NT2/D1 (cell line): ENCODE results near the gene CLINT1.

Experiments
- DNase-seq: peaks from one replicate; pipeline ENCODE4 v3.0.0-alpha.2; 2011; ENCODE audit warnings: low read depth, low spot score
- H3K27me3 ChIP-seq: 2 replicates; pipeline ENCODE4 v1.6.0; 2011; ENCODE audit warnings: mild to moderate bottlenecking; ENCODE audit not compliant: insufficient read length, insufficient read depth
- H3K36me3 ChIP-seq: 2 replicates; pipeline ENCODE4 v1.6.1; 2011; ENCODE audit warnings: mild to moderate bottlenecking, low read length, mixed read lengths; ENCODE audit not compliant: insufficient read depth, insufficient read length
- H3K4me1 ChIP-seq: 2 replicates; pipeline ENCODE4 v1.5.1; 2011; ENCODE audit not compliant: insufficient read depth, insufficient read length
- H3K4me3 ChIP-seq: 2 replicates; pipeline ENCODE4 v1.5.1; 2011; ENCODE audit warnings: low read depth; ENCODE audit not compliant: insufficient read length
- H3K9ac ChIP-seq: 2 replicates; pipeline ENCODE4 v1.6.0; 2011; ENCODE audit warnings: low read depth; ENCODE audit not compliant: insufficient read length
- H3K9me3 ChIP-seq: 2 replicates; pipeline ENCODE4 v1.5.1; 2011; ENCODE audit warnings: mild to moderate bottlenecking, low read length; ENCODE audit not compliant: insufficient read depth
- SUZ12 ChIP-seq: IDR thresholded peaks from 2 replicates; pipeline ENCODE4 v1.6.1; 2011; ENCODE audit not compliant: insufficient read length, insufficient read depth; ENCODE audit errors: extremely low read depth
- YY1 ChIP-seq: IDR thresholded peaks from 2 replicates; pipeline ENCODE4 v1.6.1; 2011; ENCODE audit not compliant: insufficient read length, insufficient read depth
- ZNF274 ChIP-seq: IDR thresholded peaks from 2 replicates; pipeline ENCODE4 v1.6.1; 2011; ENCODE audit warnings: mild to moderate bottlenecking, low read depth, low read length

Gene CLINT1

DNA sequence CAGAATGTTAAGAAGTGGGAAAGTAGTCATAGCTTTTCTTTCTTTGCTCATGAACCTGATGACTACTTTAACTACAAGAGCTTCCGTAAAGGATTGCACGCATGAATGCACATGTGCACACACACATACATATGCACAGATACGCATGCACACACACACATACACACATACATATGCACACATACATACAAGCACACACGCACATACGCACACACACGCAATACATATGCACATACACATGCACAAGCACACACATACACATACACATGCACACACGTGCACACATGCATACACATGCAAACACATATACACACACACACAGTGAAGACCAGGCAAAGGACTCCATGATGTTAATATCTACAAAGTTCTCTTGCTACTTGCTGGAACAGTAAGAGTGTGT, 92.5 kb downstream of the CLINT1 start:
- Histone ChIP-seq H3K4me3 (no peak overlapping the region), H3K9me3 (no peaks in the 10 kb centered on the region), H3K4me1 (no peaks in the 10 kb centered on the region), H3K9ac (no peak overlapping the region), H3K36me3 (no peaks in the 10 kb centered on the region), H3K27me3 (no peaks in the 10 kb centered on the region)
- no peak for DNase-seq
- TF ChIP-seq YY1, result no peak
- TF ChIP-seq SUZ12, result no peak
- TF ChIP-seq ZNF274, result no peak

GRCh38 chr5:157764531-157764930, 94.4 kb downstream of the CLINT1 start:
- H3K9me3 ChIP-seq, result no peaks in the 10 kb centered on the region
- no peak overlapping the region for H3K9ac ChIP-seq
- no peaks in the 10 kb centered on the region for H3K4me1 ChIP-seq
- no peak for DNase-seq
- no peaks in the 10 kb centered on the region for H3K27me3 ChIP-seq
- TF ChIP-seq SUZ12 (no peak), ZNF274 (no peak), YY1 (no peak)
- H3K4me3 ChIP-seq, result no peak overlapping the region
- no peaks in the 10 kb centered on the region for H3K36me3 ChIP-seq

- H3K9me3 ChIP-seq, result no peaks in the 10 kb centered on the region
- no peaks in the 10 kb centered on the region for H3K36me3 ChIP-seq
- no peak for TF ChIP-seq ZNF274
- TF ChIP-seq SUZ12, result no peak
- TF ChIP-seq YY1, result no peak
- no peaks in the 10 kb centered on the region for H3K27me3 ChIP-seq
- no peak overlapping the region for H3K9ac ChIP-seq
- no peaks in the 10 kb centered on the region for H3K4me1 ChIP-seq
- H3K4me3 ChIP-seq, result no peak overlapping the region
- DNase-seq, result no peak
These were observed 97.0 kb downstream of the CLINT1 start for GRCh38 chr5:157761690-157762621.

DNA sequence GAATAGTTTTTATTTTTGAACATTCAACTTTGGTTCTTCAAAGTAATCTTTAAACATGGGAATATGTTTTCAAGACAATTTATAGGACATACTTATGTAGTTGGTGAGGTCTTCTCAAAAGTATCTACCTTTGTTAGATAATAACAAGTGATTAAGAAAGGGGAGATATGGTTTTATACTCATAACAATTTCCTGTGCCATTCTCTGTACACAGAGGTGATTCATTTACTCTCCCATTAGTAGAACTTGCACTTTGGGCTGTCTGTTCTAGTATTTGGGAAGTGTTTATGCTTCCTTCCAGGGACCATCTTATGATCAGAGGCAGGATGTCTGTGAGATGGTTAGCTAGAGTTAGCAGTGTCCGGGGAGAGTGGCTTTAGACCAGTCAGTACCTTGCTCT, 100.2 kb downstream of the CLINT1 start:
- Histone ChIP-seq H3K9me3 (no peaks in the 10 kb centered on the region), H3K36me3 (peaks cover 14% of the 10 kb centered on the region), H3K27me3 (no peaks in the 10 kb centered on the region), H3K4me3 (no peak overlapping the region), H3K9ac (no peak overlapping the region), H3K4me1 (no peaks in the 10 kb centered on the region)
- DNase-seq, result no peak
- TF ChIP-seq SUZ12 (no peak), ZNF274 (no peak), YY1 (no peak)

DNA sequence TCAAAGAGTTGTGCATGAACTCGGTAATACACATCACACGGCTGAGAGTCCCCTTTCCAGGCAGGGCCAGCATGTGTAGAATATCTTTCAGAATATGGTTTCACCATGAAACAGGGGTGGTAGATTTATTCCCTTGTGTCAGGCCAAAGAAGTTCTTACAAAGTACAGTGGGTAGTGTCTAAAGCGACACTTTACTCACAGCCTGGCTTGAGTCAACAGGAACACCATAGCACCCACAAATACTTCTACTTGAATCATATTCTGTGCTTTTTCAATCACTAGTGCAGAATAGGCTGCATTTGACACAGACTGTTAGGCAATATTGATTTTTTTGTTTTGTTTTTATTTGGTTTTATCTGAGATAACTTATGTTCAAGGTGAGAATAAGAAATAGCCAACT, 102.8 kb downstream of the CLINT1 start:
- no peak overlapping the region for H3K9ac ChIP-seq
- DNase-seq, result no peak
- peaks cover 18% of the 10 kb centered on the region for H3K36me3 ChIP-seq
- no peaks in the 10 kb centered on the region for H3K4me1 ChIP-seq
- no peaks in the 10 kb centered on the region for H3K9me3 ChIP-seq
- TF ChIP-seq SUZ12 (no peak), ZNF274 (no peak), YY1 (no peak)
- no peaks in the 10 kb centered on the region for H3K27me3 ChIP-seq
- H3K4me3 ChIP-seq, result no peak overlapping the region

DNA sequence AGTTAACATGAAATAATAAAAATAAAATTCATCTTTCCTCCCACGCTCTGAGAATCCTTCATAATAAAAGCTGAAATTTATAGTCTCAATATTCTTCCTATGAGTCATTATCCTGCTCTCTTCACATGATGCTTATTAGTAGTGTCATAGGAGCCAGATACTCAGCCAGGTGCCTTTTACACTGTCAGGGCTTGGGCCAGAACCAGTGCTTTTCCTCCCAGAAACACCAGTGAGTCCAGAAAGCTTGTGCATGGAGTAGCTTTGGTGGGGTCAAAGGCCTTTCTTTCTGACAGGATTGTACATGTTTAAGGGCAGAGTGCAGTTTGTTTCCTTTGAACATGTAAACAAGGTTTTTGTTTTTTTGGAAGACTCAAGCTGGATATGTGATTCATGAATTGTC, 108.6 kb downstream of the CLINT1 start:
- Histone ChIP-seq H3K9me3 (no peaks in the 10 kb centered on the region), H3K4me1 (no peaks in the 10 kb centered on the region), H3K9ac (no peak overlapping the region), H3K4me3 (no peak overlapping the region), H3K27me3 (no peaks in the 10 kb centered on the region), H3K36me3 (peaks cover 11% of the 10 kb centered on the region)
- DNase-seq, result no peak
- TF ChIP-seq SUZ12, result no peak
- TF ChIP-seq YY1, result no peak
- TF ChIP-seq ZNF274, result no peak

GRCh38 chr5:157749462-157749799, 109.5 kb downstream of the CLINT1 start:
- H3K9ac ChIP-seq, result no peak overlapping the region
- TF ChIP-seq ZNF274 (no peak), YY1 (no peak), SUZ12 (no peak)
- peaks cover 8% of the 10 kb centered on the region for H3K27me3 ChIP-seq

More at GRCh38 chr5:157749462-157749799, 109.5 kb downstream of the CLINT1 start:
- no peak for DNase-seq
- H3K36me3 ChIP-seq, result peaks cover 3% of the 10 kb centered on the region
- H3K4me3 ChIP-seq, result no peak overlapping the region
- H3K9me3 ChIP-seq, result no peaks in the 10 kb centered on the region
- no peaks in the 10 kb centered on the region for H3K4me1 ChIP-seq
